Uterus (tissue), 2 donors: Measurements from ENCODE around the gene NEGR1.
A peak's percentile ranks its signal among the peaks of the same experiment; 100 is the strongest.

Experiments
- POLR2A ChIP-seq, 2 donors: fragments of 450-650 bp; IDR thresholded peaks; one replicate each; pipeline ENCODE4 v1.6.1; 2016; ENCODE audit warnings: antibody characterized with exemption in 2 of 2, mild to moderate bottlenecking in 1 of 2, moderate library complexity in 1 of 2
- TF ChIP-seq, protein P1 (sequence below), 4 experiments: fragments of 200-600 bp in 2 of 4; fragments of 450-650 bp in 2 of 4; sonication (generic) in 2 of 4; IDR thresholded peaks; one replicate each; pipeline ENCODE4 v1.5.1; 2016 to 2019; ENCODE audit warnings: antibody characterized with exemption in 4 of 4, mild to moderate bottlenecking in 2 of 4, moderate library complexity in 1 of 4

GRCh38 chr1:71521655-71522264, 760.6 kb downstream of the NEGR1 start:
- TF ChIP-seq, protein P1, sequence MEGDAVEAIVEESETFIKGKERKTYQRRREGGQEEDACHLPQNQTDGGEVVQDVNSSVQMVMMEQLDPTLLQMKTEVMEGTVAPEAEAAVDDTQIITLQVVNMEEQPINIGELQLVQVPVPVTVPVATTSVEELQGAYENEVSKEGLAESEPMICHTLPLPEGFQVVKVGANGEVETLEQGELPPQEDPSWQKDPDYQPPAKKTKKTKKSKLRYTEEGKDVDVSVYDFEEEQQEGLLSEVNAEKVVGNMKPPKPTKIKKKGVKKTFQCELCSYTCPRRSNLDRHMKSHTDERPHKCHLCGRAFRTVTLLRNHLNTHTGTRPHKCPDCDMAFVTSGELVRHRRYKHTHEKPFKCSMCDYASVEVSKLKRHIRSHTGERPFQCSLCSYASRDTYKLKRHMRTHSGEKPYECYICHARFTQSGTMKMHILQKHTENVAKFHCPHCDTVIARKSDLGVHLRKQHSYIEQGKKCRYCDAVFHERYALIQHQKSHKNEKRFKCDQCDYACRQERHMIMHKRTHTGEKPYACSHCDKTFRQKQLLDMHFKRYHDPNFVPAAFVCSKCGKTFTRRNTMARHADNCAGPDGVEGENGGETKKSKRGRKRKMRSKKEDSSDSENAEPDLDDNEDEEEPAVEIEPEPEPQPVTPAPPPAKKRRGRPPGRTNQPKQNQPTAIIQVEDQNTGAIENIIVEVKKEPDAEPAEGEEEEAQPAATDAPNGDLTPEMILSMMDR (IDR thresholded peaks at IDR 0.05): peak in 3 of 4 experiments; percentile 28 to 42 (median 38)
- TF ChIP-seq POLR2A (IDR thresholded peaks at IDR 0.05): no peak
